CD8-positive, alpha-beta memory T cell (primary cell): ENCODE measurements around the gene PLEKHM1. TPM values are rescaled to one million over a fixed set of nuclear protein-coding genes. Genes with fewer than 3 reads are reported as not detected.

Source experiments
- CTCF ChIA-PET: fragments of 350-600 bp; sonication (Branson Sonifier 250); formaldehyde crosslinking; loops from one replicate; lab custom pipeline; 2021; ENCODE audit warnings: antibody characterized with exemption; lab: Charles Lee
- POLR2A ChIA-PET: fragments of 350-600 bp; sonication (Branson Sonifier 250); formaldehyde crosslinking; loops from one replicate; lab custom pipeline; 2021; ENCODE audit warnings: antibody characterized with exemption; lab: Charles Lee
- DNase-seq, 5 donors: peaks; one replicate each; pipeline versions ENCODE4 v3.0.0 to v3.0.0-alpha.2; 2020 to 2022; ENCODE audit warnings: mixed read lengths in 1 of 5
- H3K27ac ChIP-seq: one replicate; pipeline ENCODE4 v1.7.0; 2013; ENCODE audit warnings: low read depth, mild to moderate bottlenecking, low read length, moderate library complexity
- H3K27me3 ChIP-seq: 2 replicates; pipeline ENCODE4 v1.7.0; 2013; ENCODE audit warnings: low read length, mild to moderate bottlenecking; ENCODE audit not compliant: insufficient read depth, poor library complexity, severe bottlenecking
- H3K36me3 ChIP-seq: 2 replicates; pipeline ENCODE4 v1.7.0; 2013; ENCODE audit warnings: mild to moderate bottlenecking, low read length, moderate library complexity; ENCODE audit not compliant: insufficient read depth
- H3K4me1 ChIP-seq: 2 replicates; pipeline ENCODE4 v1.7.0; 2013; ENCODE audit warnings: mild to moderate bottlenecking, low read length, moderate library complexity; ENCODE audit not compliant: insufficient read depth
- H3K4me3 ChIP-seq: 2 replicates; pipeline ENCODE4 v1.7.0; 2013; ENCODE audit warnings: mild to moderate bottlenecking, low read length
- H3K9me3 ChIP-seq: 2 replicates; pipeline ENCODE4 v1.7.0; 2013; ENCODE audit warnings: mild to moderate bottlenecking, low read length
- H3K27ac Mint-ChIP-seq, 8 donors: one replicate each; pipeline ENCODE4 v1.8.0; 2020 to 2021; ENCODE audit warnings: mixed read lengths in 8 of 8, mild to moderate bottlenecking in 6 of 8, inconsistent platforms in 3 of 8, moderate library complexity in 3 of 8
- H3K27me3 Mint-ChIP-seq, 2 donors: one replicate each; pipeline ENCODE4 v1.8.0; 2020 to 2021; ENCODE audit warnings: mixed read lengths in 2 of 2, mild to moderate bottlenecking in 1 of 2, moderate library complexity in 1 of 2
- H3K36me3 Mint-ChIP-seq, 3 donors: one replicate each; pipeline ENCODE4 v1.8.0; 2020 to 2021; ENCODE audit warnings: mixed read lengths in 3 of 3, inconsistent platforms in 1 of 3, mild to moderate bottlenecking in 1 of 3
- H3K4me1 Mint-ChIP-seq, 3 donors: one replicate each; pipeline ENCODE4 v1.8.0; 2020 to 2021; ENCODE audit warnings: mixed read lengths in 3 of 3, inconsistent platforms in 1 of 3, mild to moderate bottlenecking in 1 of 3
- H3K4me3 Mint-ChIP-seq, 7 donors: one replicate each; pipeline ENCODE4 v1.8.0; 2020 to 2021; ENCODE audit warnings: mixed read lengths in 7 of 7, mild to moderate bottlenecking in 6 of 7, moderate library complexity in 4 of 7, inconsistent platforms in 2 of 7
- H3K9me3 Mint-ChIP-seq, 5 donors: one replicate each; pipeline ENCODE4 v1.8.0; 2020 to 2022; ENCODE audit warnings: mixed read lengths in 5 of 5, mild to moderate bottlenecking in 3 of 5, moderate library complexity in 2 of 5, inconsistent platforms in 1 of 5
- polyA plus RNA-seq: library from polyadenylated mRNA; unstranded; fragments of 300-500 nt; fragmentation: Illumina TruSeq; gene quantifications from one replicate; pipeline ENCODE4 v1.2.3, GENCODE V29; 2021
- total RNA-seq, 2 experiments: library from RNA; stranded (reverse); gene quantifications; one replicate each; pipeline ENCODE4 v1.2.3, GENCODE V29; 2021

The PLEKHM1 gene
- total and polyA plus RNA-seq, 3 experiments from 2014 or later: 17.3 to 32.4 (median 32.0) TPM

GRCh38 chr17:45436161-45436560 lies 54.4 kb downstream of the PLEKHM1 start:
- no peaks in the 10 kb centered on the region for H3K9me3 Mint-ChIP-seq
- no peaks in the 10 kb centered on the region for H3K27me3 Mint-ChIP-seq
- H3K36me3 Mint-ChIP-seq: peaks cover 0 to 41% (median 0%) of the 10 kb centered on the region in 3 donors
- no peak overlapping the region for H3K4me3 ChIP-seq
- H3K9me3 ChIP-seq: no peaks in the 10 kb centered on the region
- peaks cover 4 to 8% (median 4%) of the 10 kb centered on the region in 3 donors for H3K4me1 Mint-ChIP-seq
- CTCF ChIA-PET: no interaction called here
- POLR2A ChIA-PET: interaction anchor here (0.5 kb wide), 1 partner anchor 396 kb away, joined by 3 read pairs; no protein-coding TSS in a partner anchor
- H3K27ac Mint-ChIP-seq: peak overlapping the region in 1 of 8 donors; percentile 88
- H3K27ac ChIP-seq: no peak overlapping the region
- H3K27me3 ChIP-seq: no peaks in the 10 kb centered on the region
- no peak overlapping the region for H3K4me3 Mint-ChIP-seq
- DNase-seq: peak in 1 of 5 donors; percentile 24
- H3K4me1 ChIP-seq: peaks cover 5% of the 10 kb centered on the region
- H3K36me3 ChIP-seq: peaks cover 8% of the 10 kb centered on the region

GRCh38 chr17:45435481-45435880 lies 55.0 kb downstream of the PLEKHM1 start:
- H3K27me3 ChIP-seq: no peaks in the 10 kb centered on the region
- peaks cover 0 to 41% (median 0%) of the 10 kb centered on the region in 3 donors for H3K36me3 Mint-ChIP-seq
- no peaks in the 10 kb centered on the region for H3K9me3 ChIP-seq
- peak in 1 of 5 donors; percentile 38 for DNase-seq
- H3K4me3 Mint-ChIP-seq: peak overlapping the region in 2 of 7 donors; percentile 50 to 54
- H3K4me1 ChIP-seq: peaks cover 7% of the 10 kb centered on the region
- no peaks in the 10 kb centered on the region for H3K9me3 Mint-ChIP-seq
- ChIA-PET CTCF (no interaction called here), POLR2A (no interaction called here)
- H3K27ac Mint-ChIP-seq: peak overlapping the region in 6 of 8 donors; percentile 37 to 87 (median 76)
- H3K27me3 Mint-ChIP-seq: no peaks in the 10 kb centered on the region
- peaks cover 8% of the 10 kb centered on the region for H3K36me3 ChIP-seq
- no peak overlapping the region for H3K27ac ChIP-seq
- H3K4me3 ChIP-seq: no peak overlapping the region
- H3K4me1 Mint-ChIP-seq: peaks cover 10 to 15% (median 10%) of the 10 kb centered on the region in 3 donors

- CTCF ChIA-PET: no interaction called here
- no peak overlapping the region for H3K4me3 ChIP-seq
- no peaks in the 10 kb centered on the region for H3K27me3 ChIP-seq
- Mint-ChIP-seq H3K4me3 (peak overlapping the region; percentile 58 to 81 (median 71)), H3K27me3 (no peaks in the 10 kb centered on the region), H3K4me1 (peaks cover 18 to 29% (median 19%) of the 10 kb centered on the region in 3 donors), H3K27ac (peak overlapping the region in 3 of 8 donors; percentile 26 to 47 (median 43)), H3K36me3 (peaks cover 0 to 24% (median 0%) of the 10 kb centered on the region in 3 donors), H3K9me3 (no peaks in the 10 kb centered on the region)
- H3K4me1 ChIP-seq: peaks cover 15% of the 10 kb centered on the region
- POLR2A ChIA-PET: no interaction called here
- H3K9me3 ChIP-seq: no peaks in the 10 kb centered on the region
- peak in 1 of 5 donors; percentile 41 for DNase-seq
- H3K27ac ChIP-seq: no peak overlapping the region
- no peaks in the 10 kb centered on the region for H3K36me3 ChIP-seq
Observed at GRCh38 chr17:45433159-45433535, 57.4 kb downstream of the PLEKHM1 start.

DNA sequence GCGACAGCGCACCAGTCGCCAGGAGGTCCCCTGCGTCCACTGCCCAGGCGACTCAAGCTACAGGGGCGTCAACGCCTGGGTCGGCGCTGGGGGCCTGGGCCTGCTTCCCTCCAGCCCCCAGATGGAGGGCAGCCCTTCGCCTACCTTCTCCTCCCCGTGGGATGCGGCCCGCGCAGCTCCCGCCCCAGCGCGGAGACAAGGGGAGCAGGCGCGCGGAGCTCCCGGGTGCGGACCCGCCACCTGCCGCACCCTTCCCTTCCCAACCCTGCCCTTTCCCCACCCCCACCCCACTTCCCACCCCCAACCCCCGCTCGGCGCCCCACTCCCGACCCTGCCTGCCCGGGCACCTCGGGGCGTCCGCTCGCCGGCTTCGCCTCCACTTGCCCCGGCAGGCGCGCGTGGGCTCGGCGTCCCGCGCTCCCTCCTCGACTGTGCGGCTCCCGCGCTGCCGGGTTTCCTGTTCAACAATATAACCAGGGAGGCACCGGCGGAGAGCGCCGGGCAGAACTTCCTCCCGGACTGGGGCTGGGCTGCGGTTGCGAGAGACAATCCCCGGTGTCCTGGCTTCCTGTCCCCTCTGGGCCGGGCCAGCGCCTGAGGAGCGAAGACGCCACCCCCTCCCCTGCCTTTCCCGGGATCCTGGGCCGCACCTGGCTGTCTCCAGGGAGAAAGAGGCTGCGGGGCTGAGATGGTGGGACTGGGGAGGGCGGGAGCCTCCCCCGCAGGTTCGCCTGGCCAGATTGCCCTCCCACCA lies 57.9 kb downstream of the PLEKHM1 start, which contains the start of gene ARHGAP27:
Gene ARHGAP27, minus strand, starts transcription at position 466 of the 754 bp plus-strand sequence. CDS start 2,591 bp downstream, outside the sequence.
- DNase-seq: peak in 3 of 5 donors; percentile 14 to 47 (median 33)
- no peak within 1 kb of the TSS for H3K27ac ChIP-seq
- H3K9me3 ChIP-seq: no peaks in the 10 kb centered on the region
- ChIA-PET POLR2A (no interaction called here), CTCF (no interaction called here)
- no peaks in the 10 kb centered on the region for H3K36me3 ChIP-seq
- H3K4me1 ChIP-seq: peaks cover 15% of the 10 kb centered on the region
- Mint-ChIP-seq H3K27ac (peak within 1 kb of the TSS in 4 of 8 donors; percentile 42 to 78 (median 47)), H3K4me3 (peak within 1 kb of the TSS; percentile 82 to 91 (median 87)), H3K36me3 (peaks cover 0 to 19% (median 0%) of the 10 kb centered on the region in 3 donors), H3K9me3 (no peaks in the 10 kb centered on the region), H3K27me3 (no peaks in the 10 kb centered on the region), H3K4me1 (peaks cover 22 to 33% (median 22%) of the 10 kb centered on the region in 3 donors)
- H3K4me3 ChIP-seq: peak within 1 kb of the TSS; percentile 56
- H3K27me3 ChIP-seq: no peaks in the 10 kb centered on the region

- Histone ChIP-seq H3K4me3 (peak overlapping the region; percentile 56), H3K27ac (no peak overlapping the region), H3K9me3 (no peaks in the 10 kb centered on the region), H3K36me3 (no peaks in the 10 kb centered on the region), H3K4me1 (peaks cover 15% of the 10 kb centered on the region), H3K27me3 (no peaks in the 10 kb centered on the region)
- Mint-ChIP-seq H3K36me3 (peaks cover 0 to 12% (median 0%) of the 10 kb centered on the region in 3 donors), H3K27ac (peak overlapping the region in 3 of 8 donors; percentile 50 to 79 (median 78)), H3K4me3 (peak overlapping the region; percentile 82 to 91 (median 87)), H3K9me3 (no peaks in the 10 kb centered on the region), H3K27me3 (no peaks in the 10 kb centered on the region), H3K4me1 (peaks cover 22 to 33% (median 22%) of the 10 kb centered on the region in 3 donors)
- ChIA-PET POLR2A (interaction anchor here (1.2 to 1.8 kb wide), 2 partner anchors 9 to 11 kb away, joined by 3 to 7 read pairs; no protein-coding TSS in a partner anchor), CTCF (interaction anchor here (0.9 kb wide), 1 partner anchor 399 kb away, joined by 3 read pairs; no protein-coding TSS in a partner anchor)
- peak; percentile 55 to 81 (median 68) for DNase-seq
Observed at GRCh38 chr17:45431531-45432404, 58.8 kb downstream of the PLEKHM1 start.

GRCh38 chr17:45430738-45431530 lies 59.6 kb downstream of the PLEKHM1 start:
- peaks cover 22 to 33% (median 22%) of the 10 kb centered on the region in 3 donors for H3K4me1 Mint-ChIP-seq
- POLR2A ChIA-PET: interaction anchor here (1.2 to 1.8 kb wide), 2 partner anchors 9 to 10 kb away, joined by 3 to 7 read pairs; no protein-coding TSS in a partner anchor
- CTCF ChIA-PET: interaction anchor here (0.9 kb wide), 1 partner anchor 400 kb away, joined by 3 read pairs; no protein-coding TSS in a partner anchor
- no peaks in the 10 kb centered on the region for H3K9me3 ChIP-seq
- H3K27me3 Mint-ChIP-seq: no peaks in the 10 kb centered on the region
- peak overlapping the region; percentile 82 to 91 (median 87) for H3K4me3 Mint-ChIP-seq
- H3K27ac ChIP-seq: no peak overlapping the region
- H3K27me3 ChIP-seq: no peaks in the 10 kb centered on the region
- peak overlapping the region; percentile 56 for H3K4me3 ChIP-seq
- no peaks in the 10 kb centered on the region for H3K36me3 ChIP-seq
- peaks cover 0 to 4% (median 0%) of the 10 kb centered on the region in 3 donors for H3K36me3 Mint-ChIP-seq
- peak overlapping the region in 6 of 8 donors; percentile 36 to 93 (median 44) for H3K27ac Mint-ChIP-seq
- peak in 1 of 5 donors; percentile 17 for DNase-seq
- peaks cover 15% of the 10 kb centered on the region for H3K4me1 ChIP-seq
- no peaks in the 10 kb centered on the region for H3K9me3 Mint-ChIP-seq
